ENCODE results near the gene SNAPC2.
A peak's percentile ranks its signal among the peaks of the same experiment; 100 is the strongest.
"Not testable (repeated sequence)": the region's sequence is repeated elsewhere in the genome, so short reads cannot be mapped to it uniquely, and the experiment has no call there.

The SNAPC2 gene

DNA sequence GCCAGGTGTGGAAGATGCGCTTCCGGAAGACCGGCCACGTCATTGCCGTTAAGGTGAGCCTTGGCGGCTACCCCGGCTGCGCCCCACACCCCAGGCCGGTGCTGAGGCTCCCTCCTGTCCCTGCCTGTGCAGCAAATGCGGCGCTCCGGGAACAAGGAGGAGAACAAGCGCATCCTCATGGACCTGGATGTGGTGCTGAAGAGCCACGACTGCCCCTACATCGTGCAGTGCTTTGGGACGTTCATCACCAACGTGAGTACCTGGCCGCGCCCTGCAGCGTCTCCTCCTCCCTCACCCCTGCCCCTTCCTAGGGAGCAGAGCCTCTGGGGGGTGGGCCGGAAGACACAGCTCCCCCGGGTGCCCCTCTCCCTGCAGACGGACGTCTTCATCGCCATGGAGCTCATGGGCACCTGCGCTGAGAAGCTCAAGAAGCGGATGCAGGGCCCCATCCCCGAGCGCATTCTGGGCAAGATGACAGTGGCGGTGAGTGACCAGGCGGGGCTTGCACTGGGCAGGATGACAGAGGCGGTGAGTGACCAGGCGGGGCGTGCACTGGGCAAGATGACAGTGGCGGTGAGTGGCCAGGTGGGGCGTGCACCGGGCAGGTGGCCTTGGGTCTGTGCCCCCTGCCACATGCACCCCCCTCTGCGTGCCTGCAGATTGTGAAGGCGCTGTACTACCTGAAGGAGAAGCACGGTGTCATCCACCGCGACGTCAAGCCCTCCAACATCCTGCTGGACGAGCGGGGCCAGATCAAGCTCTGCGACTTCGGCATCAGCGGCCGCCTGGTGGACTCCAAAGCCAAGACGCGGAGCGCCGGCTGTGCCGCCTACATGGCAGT is 9.6 kb upstream of the SNAPC2 start:
- DNase-seq = no peak

DNA sequence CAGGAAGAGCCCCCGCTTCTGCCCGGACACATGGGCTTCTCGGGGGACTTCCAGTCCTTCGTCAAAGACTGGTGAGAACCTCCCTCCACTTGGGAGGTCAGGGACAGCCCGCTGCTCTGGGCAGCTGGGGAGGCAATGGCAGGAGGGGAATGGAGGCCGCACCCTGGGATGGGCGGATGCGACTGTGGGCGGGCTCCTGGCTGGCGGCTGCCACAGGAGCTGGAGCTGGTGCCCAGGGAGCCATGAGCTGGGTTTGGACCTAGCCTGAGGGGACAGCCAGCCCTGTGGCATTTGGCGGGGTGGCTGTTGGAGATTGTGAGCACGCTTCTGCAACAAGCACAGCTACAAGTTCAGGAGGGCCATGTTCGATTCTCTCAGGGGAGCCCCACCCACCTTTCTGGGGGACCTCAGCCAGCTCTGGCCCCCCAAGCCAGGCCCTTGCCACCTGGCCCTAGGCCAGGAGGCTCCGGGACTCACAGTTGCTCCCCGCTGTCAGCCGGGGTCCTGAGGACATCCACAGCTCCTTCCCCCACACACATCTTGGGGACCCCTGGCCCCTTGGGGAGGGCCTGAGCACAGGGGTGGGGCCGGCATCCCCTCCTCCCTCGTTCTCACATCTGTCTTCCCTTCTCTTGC is 8.5 kb upstream of the SNAPC2 start:
- no peak for DNase-seq

DNA sequence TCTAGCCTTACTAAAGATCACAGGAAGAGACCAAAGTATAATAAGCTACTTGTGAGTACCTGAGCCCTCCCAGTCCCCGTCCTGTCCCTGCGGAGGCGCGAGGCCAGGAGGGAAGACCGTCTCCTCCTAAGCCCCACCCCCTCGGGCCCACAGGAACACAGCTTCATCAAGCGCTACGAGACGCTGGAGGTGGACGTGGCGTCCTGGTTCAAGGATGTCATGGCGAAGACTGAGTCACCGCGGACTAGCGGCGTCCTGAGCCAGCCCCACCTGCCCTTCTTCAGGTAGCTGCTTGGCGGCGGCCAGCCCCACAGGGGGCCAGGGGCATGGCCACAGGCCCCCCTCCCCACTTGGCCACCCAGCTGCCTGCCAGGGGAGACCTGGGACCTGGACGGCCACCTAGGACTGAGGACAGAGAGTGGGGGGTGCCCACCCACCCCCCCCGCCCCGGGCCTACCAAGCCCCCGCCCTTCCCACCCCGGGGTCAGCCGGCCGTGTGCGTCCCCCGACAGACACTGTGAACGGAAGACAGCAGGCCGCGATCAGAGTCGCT is 7.9 kb upstream of the SNAPC2 start:
- no peak for DNase-seq

- no peak for DNase-seq
These were observed 7.2 kb upstream of the SNAPC2 start for GRCh38 chr19:7912697-7913564.

DNA sequence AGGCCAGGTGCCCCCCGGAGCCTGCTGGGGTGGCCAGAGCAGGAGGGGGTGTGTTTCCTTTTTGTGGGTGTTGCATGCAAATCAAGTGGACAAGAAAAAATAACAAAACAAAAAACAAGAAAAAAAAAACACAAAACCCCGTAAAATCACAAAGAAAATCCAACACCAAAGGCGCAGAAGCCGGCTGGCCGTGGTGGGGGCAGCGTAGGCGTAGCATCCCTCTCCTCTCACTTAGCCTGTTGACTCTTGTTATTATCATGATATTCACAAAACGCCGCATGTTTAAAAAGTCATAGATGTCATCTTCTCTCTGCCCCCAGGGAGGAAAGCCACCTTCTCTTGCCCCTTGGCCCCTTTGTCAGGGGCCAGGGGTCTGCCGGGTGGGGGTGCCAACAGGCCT is 6.5 kb upstream of the SNAPC2 start:
- no peak for DNase-seq

DNA sequence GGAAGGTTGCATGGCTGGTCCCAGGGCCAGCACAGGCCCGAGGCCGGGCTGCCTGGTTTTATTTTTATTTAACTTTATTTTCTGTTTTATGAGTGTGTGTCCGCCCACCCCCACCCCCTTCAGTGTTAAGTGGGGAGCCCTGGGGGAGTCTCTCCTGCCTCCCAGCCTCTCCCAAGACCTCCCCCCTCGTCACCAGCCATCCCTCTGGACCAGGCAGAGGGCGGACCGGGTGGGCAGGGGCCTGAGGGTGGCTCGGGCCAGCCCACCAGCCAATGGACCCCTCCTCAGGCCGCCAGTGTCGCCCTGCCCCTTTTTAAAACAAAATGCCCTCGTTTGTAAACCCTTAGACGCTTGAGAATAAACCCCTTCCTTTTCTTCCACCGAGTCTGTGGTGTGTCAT is 6.0 kb upstream of the SNAPC2 start:
- DNase-seq = no peak

DNA sequence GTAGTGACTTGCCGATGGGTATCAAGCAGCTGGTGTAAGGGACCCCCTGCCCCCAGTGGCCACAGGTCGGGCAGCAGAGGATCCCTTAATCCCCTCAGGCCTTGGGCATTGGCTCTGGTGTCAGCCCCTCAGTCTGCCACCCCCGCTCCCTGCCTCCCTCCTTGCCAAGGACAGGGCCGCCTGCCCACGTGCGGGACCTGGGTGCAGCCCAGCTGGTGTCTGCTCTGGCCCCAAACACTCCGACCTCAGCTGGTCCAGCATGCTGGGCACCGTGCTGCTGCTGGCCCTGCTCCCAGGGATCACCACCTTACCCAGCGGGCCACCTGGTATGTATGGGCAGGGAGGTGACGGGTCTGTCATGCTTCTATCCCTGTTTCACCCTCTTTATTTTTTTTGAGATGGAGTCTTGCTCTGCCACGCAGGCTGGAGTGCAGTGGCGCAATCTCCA is 5.5 kb upstream of the SNAPC2 start, which contains the start of gene TGFBR3L:
Gene TGFBR3L, plus strand, starts transcription at position 233 of the 448 bp plus-strand sequence.
- no peak for DNase-seq

DNA sequence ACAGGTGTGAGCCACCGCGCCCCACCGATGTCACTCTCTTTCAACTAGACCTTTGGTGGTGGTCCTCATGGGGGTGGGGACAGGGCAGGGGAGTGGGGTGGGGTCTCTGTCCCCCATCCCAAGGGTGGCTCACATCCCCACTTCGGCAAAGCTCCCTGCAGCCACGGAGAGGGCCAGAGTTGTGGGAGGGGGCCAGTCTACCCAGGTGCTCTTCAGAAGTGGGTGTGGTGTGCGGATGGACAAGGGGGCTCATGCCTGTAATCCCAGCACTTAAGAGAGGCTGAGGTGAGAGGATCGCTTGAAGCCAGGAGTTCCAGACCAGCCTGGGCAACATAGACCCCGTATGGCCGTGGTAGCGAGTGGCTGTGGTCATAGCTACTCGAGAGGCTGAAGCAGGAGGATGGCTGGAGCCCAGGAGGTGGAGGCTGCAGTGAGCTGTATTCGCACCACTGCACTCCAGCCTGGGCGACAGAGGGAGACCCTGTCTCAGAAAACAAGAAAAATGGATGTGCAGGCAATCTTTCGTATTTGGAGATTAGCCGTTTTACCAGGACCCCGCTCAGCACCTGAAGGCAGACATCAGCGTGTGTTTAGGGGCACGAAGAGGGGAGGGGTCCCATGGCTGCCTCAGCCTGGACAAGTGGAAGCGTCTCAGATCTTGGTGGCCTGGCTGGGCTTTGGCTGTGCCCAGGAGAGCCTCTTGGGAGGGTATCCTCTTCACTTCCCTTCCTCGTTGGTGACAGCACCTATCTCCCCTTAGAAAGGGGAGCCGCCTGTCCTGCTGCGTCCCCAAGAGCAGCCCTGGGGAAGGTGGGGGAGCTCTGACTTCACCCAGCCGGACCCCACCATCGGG is 4.7 kb upstream of the SNAPC2 start:
- DNase-seq = no peak

- no peak for DNase-seq
These were observed 3.8 kb upstream of the SNAPC2 start for GRCh38 chr19:7916103-7916954.

DNA sequence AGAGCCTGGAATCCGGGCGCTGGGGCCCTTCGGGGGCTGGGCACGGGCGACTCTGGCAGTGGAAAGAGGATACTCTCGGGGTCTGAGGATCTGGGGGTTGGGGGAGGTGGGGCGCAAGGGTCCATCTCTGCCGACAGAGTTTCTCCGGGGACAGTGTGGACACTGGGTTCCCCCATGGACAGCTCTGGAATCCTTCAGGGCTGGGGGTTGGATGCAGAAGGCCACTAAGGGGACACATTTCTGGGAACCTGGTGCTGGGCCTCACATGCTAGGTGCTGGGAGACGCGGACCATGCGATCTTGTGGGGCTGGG is 3.2 kb upstream of the SNAPC2 start:
- no peak for DNase-seq

- no peak for DNase-seq
These were observed 2.7 kb upstream of the SNAPC2 start for GRCh38 chr19:7917267-7918061.

- not testable (repeated sequence) for DNase-seq
These were observed 2.0 kb upstream of the SNAPC2 start for GRCh38 chr19:7918062-7918614.

GRCh38 chr19:7918615-7919421 is 1.3 kb upstream of the SNAPC2 start:
- no peak for DNase-seq

- peak; percentile 57 for DNase-seq
These were observed 572 bp downstream of the SNAPC2 start for GRCh38 chr19:7920519-7921301.

GRCh38 chr19:7921302-7921966 is 1.3 kb downstream of the SNAPC2 start:
- DNase-seq = no peak

DNA sequence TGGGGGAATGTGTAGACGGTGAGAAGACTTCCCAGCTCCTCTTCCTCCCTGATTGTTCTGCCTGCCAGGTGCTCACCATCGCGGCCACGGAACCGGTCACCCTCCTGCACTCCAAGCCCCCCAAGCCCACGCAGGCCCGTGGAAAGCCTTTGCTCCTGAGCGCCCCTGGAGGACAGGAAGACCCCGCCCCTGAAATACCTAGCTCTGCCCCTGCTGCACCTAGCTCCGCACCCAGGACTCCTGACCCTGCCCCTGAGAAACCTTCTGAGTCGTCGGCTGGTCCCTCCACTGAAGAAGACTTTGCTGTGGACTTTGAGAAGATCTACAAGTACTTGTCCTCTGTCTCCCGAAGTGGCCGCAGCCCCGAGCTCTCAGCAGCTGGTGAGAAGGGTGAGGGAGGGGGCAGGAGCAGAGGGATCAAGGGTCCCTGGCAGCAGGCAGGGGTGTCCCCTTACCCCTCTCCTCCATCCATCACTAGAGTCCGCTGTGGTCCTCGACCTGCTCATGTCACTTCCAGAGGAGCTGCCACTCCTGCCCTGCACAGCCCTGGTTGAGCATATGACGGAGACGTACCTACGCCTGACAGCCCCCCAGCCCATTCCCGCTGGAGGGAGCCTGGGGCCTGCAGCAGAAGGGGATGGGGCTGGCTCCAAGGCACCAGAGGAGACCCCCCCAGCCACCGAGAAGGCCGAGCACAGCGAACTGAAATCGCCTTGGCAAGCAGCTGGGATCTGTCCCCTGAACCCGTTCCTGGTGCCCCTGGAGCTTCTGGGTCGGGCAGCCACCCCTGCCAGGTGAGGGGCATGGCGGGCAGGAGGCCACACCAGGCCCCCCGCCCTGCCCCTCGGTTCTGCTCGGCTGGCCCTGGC is 2.1 kb downstream of the SNAPC2 start:
- no peak for DNase-seq

GRCh38 chr19:7922836-7923195 is 2.7 kb downstream of the SNAPC2 start:
- DNase-seq = no peak
